ENCODE measurements around the gene ACOT8. TPM values are rescaled to one million over a fixed set of nuclear protein-coding genes. Genes with fewer than 3 reads are reported as not detected.
"Not testable (repeated sequence)": the region's sequence is repeated elsewhere in the genome, so short reads cannot be mapped to it uniquely, and the experiment has no call there.

Gene ACOT8
- total RNA-seq, 1 donor from 2014 or later = 13.4 TPM

DNA sequence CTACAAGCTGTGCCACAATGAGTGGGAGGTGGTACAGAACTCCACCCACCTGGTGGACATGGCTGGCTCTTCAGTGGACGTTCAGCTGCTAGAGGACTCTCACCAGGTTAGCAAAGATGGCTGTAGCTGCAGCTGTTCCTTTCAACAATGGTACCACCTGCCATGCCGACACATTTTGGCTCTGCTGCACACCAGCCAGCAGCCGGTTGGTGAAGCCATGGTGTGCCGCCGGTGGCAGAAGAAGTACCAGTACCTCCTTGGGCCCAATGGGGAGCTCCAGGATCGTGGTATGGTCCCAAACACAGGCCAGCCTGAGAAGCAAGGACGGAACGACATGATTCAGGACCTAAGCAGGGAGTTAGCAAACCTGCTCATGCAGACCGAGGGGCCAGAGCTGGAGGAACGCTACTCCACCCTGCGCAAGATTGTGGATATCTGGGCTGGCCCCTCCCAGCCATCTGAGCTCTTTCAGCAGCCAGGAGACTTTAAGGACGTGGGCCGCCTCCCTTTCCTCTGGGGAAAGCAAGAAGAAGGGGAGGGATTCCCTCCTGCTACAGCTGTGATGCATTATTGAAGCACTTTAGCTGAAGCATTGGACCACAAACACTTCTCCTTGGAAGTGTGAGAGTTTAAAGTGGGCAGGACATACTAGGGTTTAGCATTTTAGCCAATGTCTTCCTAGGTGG lies 21.0 kb upstream of the ACOT8 start:
- peaks cover 16% of the 10 kb centered on the region for H3F3A ChIP-seq (ENCODE audit: low read depth)

DNA sequence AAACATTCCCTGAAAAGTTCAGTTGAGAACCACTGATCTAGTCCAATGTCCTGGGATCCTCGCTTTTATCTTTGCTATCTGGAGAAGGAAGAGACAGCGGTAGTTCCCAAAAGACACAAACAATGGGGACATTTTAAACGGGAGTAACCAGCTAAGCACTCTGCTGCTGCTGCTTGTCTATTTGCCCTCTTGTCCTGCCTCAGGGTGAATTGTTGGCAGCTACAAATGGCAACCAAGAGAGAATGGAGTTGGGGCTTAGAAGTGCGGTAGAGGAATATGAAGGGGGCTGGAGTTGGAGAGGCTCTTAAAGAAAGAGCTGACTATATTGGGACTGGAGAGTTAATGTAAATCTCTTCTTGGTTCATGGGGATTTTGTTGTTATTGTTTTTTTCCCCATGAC lies 17.4 kb upstream of the ACOT8 start:
- Histone ChIP-seq H3K4me3 (no peak overlapping the region), H3F3A (ENCODE audit: low read depth) (no peaks in the 10 kb centered on the region), H3K9me3 (ENCODE audit: low read depth) (no peaks in the 10 kb centered on the region), H3K79me2 (ENCODE audit: low read depth) (no peaks in the 10 kb centered on the region), H3K4me2 (no peak overlapping the region), H3K27ac (no peak overlapping the region), H2AFZ (replicated peaks) (no peak overlapping the region), H3K36me3 (no peaks in the 10 kb centered on the region), H3K4me1 (no peaks in the 10 kb centered on the region), H3K27me3 (no peaks in the 10 kb centered on the region), H3K9ac (no peak overlapping the region), H4K20me1 (ENCODE audit: low read depth) (no peaks in the 10 kb centered on the region)
- Mint-ChIP-seq H3K4me3 (no peak overlapping the region), H3K36me3 (no peaks in the 10 kb centered on the region), H3K9me3 (no peaks in the 10 kb centered on the region), H3K4me1 (no peaks in the 10 kb centered on the region), H3K27me3 (ENCODE audit: insufficient read depth, low read depth) (no peaks in the 10 kb centered on the region), H3K27ac (no peak overlapping the region)
- TF ChIP-seq CTCF (IDR thresholded peaks at IDR 0.05) (no peak), EZH2phosphoT487 (IDR thresholded peaks at IDR 0.05) (no peak), EZH2 (IDR thresholded peaks at IDR 0.05) (no peak)
- DNase-seq (ENCODE audit: low spot score) = no peak

More for the DNA sequence above, 21.0 kb upstream of the ACOT8 start:
- Histone ChIP-seq H3K4me2 (no peak overlapping the region), H3K36me3 (no peaks in the 10 kb centered on the region), H3K4me1 (peaks cover 4% of the 10 kb centered on the region), H3K27me3 (no peaks in the 10 kb centered on the region), H3K79me2 (ENCODE audit: low read depth) (peaks cover 18% of the 10 kb centered on the region), H3K4me3 (no peak overlapping the region), H2AFZ (replicated peaks) (no peak overlapping the region), H4K20me1 (ENCODE audit: low read depth) (no peaks in the 10 kb centered on the region), H3K9me3 (ENCODE audit: low read depth) (no peaks in the 10 kb centered on the region), H3K27ac (no peak overlapping the region), H3K9ac (no peak overlapping the region)
- Mint-ChIP-seq H3K36me3 (peaks cover 8% of the 10 kb centered on the region), H3K9me3 (no peaks in the 10 kb centered on the region), H3K27ac (no peak overlapping the region), H3K4me3 (no peak overlapping the region), H3K4me1 (peaks cover 16% of the 10 kb centered on the region), H3K27me3 (ENCODE audit: insufficient read depth, low read depth) (peaks cover 1% of the 10 kb centered on the region)
- no peak for TF ChIP-seq EZH2phosphoT487 (IDR thresholded peaks at IDR 0.05)
- TF ChIP-seq CTCF (IDR thresholded peaks at IDR 0.05) = no peak
- no peak for TF ChIP-seq EZH2 (IDR thresholded peaks at IDR 0.05)
- DNase-seq (ENCODE audit: low spot score) = no peak

DNA sequence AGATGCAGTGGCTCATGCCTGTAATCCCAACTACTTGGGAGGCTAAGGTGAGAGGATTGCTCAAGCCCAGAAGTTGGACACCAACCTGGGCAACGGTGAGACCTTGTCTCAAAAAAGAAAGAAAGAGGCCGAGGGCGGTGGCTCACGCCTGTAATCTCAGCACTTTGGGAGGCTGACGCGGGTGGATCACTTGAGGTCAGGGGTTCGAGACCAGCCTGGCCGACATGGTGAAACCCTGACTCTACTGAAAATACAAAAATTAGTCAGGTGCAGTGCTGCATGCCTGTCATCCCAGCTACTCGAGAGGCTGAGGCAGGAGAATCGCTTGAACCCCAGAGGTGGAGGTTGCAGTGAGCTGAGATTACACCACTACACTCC lies 16.9 kb upstream of the ACOT8 start:
- not testable (repeated sequence) for H3K79me2 ChIP-seq (ENCODE audit: low read depth); H3K36me3 Mint-ChIP-seq; H3K4me2 ChIP-seq; H3K27me3 Mint-ChIP-seq (ENCODE audit: insufficient read depth, low read depth); H3K4me3 Mint-ChIP-seq; H3K4me1 Mint-ChIP-seq; H3K4me1 ChIP-seq; DNase-seq (ENCODE audit: low spot score); H3F3A ChIP-seq (ENCODE audit: low read depth); H3K9me3 ChIP-seq (ENCODE audit: low read depth); H3K36me3 ChIP-seq; H3K4me3 ChIP-seq; H3K9ac ChIP-seq; H3K27me3 ChIP-seq; H3K27ac ChIP-seq; H2AFZ ChIP-seq (replicated peaks); H3K9me3 Mint-ChIP-seq; H4K20me1 ChIP-seq (ENCODE audit: low read depth)
- peak overlapping the region; percentile 46 for H3K27ac Mint-ChIP-seq

GRCh38 chr20:45873409-45874103 lies 16.4 kb upstream of the ACOT8 start:
- H3K79me2 ChIP-seq (ENCODE audit: low read depth) = no peaks in the 10 kb centered on the region
- H3K27me3 Mint-ChIP-seq (ENCODE audit: insufficient read depth, low read depth) = no peaks in the 10 kb centered on the region
- TF ChIP-seq CTCF (IDR thresholded peaks at IDR 0.05) (no peak), EZH2 (IDR thresholded peaks at IDR 0.05) (no peak), EZH2phosphoT487 (IDR thresholded peaks at IDR 0.05) (no peak)

More at GRCh38 chr20:45873409-45874103, 16.4 kb upstream of the ACOT8 start:
- Histone ChIP-seq H3K9me3 (ENCODE audit: low read depth) (no peaks in the 10 kb centered on the region), H3K27ac (no peak overlapping the region), H3F3A (ENCODE audit: low read depth) (no peaks in the 10 kb centered on the region), H3K4me1 (no peaks in the 10 kb centered on the region), H4K20me1 (ENCODE audit: low read depth) (no peaks in the 10 kb centered on the region), H3K9ac (no peak overlapping the region), H2AFZ (replicated peaks) (no peak overlapping the region), H3K27me3 (no peaks in the 10 kb centered on the region), H3K36me3 (no peaks in the 10 kb centered on the region), H3K4me2 (no peak overlapping the region), H3K4me3 (no peak overlapping the region)
- no peak for DNase-seq (ENCODE audit: low spot score)
- no peaks in the 10 kb centered on the region for H3K4me1 Mint-ChIP-seq
- no peak overlapping the region for H3K4me3 Mint-ChIP-seq
- peak overlapping the region; percentile 46 for H3K27ac Mint-ChIP-seq
- H3K36me3 Mint-ChIP-seq = no peaks in the 10 kb centered on the region
- H3K9me3 Mint-ChIP-seq = no peaks in the 10 kb centered on the region

All from neural progenitor cell (in vitro differentiated cells).